GM19467 (cell line): Measurements from ENCODE around the gene TSPAN14.
A peak's percentile ranks its signal among the peaks of the same experiment; 100 is the strongest.
"Not testable (repeated sequence)": the region's sequence is repeated elsewhere in the genome, so short reads cannot be mapped to it uniquely, and the experiment has no call there.

Experiments
- ATAC-seq: cut with Tn5 transposase; IDR thresholded peaks from one replicate; pipeline ENCODE4 v1.9.1; 2021; ENCODE audit warnings: mild to moderate bottlenecking, moderate library complexity; ENCODE audit not compliant: unreplicated experiment

TSPAN14 gene, protein sequence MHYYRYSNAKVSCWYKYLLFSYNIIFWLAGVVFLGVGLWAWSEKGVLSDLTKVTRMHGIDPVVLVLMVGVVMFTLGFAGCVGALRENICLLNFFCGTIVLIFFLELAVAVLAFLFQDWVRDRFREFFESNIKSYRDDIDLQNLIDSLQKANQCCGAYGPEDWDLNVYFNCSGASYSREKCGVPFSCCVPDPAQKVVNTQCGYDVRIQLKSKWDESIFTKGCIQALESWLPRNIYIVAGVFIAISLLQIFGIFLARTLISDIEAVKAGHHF

DNA sequence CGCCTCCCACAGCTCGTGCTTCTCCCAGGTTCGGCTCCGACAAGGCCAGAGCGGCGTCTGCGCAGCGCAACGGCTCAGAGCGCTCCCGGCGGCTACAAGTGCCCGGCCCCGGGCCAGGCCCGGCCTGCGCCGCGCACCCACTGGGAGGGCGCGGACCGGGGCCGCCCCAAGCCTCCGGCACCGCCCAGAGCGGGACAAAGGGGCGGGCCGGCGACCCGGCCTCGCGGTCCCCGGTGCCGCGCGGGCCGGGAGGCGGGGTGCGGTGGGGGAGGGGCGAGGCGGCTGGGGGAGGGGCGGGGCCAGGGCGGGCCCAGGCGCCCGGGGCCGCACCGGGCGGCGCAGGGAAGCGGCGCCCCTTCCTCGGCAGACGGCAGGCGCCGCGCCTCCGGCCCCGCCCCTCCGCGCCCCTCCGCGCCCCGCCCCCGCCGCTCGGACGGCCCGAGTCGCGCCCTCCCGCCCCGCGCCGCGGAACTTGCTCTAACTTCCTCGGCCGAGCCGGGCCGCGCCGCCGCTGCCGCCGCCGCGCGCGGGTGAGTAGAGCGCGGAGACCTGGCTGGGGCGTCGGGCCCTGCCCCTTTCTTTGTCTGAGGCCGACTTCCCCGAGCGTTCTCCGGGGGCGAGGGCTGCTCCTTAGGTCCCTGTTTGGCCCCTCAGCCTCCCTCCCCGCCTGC, at the start of gene TSPAN14:
TSPAN14 (plus strand) TSS at position 469 of the 671 bp plus-strand sequence. CDS start 34,924 bp downstream, outside the sequence.
- ATAC-seq, result peak; percentile 61

DNA sequence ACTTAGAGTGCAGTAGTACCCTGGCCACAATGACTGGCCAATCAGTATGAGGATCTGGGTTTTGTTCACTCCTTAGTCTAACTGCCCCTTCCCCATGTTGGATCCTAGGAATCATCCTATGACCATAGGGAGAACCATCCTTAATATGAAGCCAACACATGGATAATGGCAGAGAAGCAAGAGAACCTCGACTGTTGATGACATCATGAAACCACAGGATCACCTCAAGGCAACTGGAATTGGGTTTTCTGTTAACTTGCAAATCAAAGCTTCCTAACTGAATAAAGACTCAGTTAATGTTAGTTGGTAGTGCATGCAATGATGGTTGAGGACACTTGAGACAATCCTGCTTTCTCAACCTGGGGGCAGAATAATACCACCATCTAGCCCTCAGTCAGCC, 49.1 kb upstream of the TSPAN14 start:
- ATAC-seq, result no peak

DNA sequence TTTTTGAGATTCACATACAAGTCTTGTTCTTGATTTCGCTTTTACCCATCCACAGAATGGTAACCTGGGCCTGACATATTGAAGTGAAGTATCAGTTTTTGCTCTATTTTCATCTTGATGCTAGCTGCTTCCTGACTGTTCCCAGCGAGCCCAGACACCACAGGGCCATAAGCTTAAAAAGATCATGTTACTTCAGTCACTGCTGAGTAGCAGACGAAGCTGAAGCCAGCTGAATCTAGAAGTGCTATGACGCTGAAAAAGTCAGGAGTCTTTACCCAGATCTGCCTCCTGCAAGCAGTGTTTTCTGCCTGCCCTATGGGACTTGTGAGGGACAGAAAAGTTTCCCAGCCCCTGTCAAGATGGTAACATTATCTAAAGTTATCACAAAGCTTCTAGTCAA, 48.5 kb upstream of the TSPAN14 start:
- ATAC-seq, result no peak

DNA sequence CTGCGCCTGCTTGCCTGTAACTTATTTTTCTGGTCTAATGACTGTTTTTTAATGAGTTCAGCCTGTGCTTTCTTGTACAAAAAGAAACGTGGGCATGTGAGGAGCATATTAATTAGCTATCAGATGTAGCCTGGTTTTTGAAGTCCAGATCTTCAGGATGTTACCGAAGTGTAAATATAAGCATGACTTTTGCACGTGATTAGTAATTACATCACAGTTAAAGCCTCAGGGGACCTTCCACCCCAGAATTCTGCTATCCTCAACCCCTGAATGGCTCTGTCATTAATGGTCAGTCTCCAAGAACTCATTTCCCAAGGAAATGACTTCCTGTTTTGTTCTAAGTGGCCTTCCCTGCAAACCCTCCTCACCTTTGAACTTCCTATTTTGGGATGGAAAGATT, 47.9 kb upstream of the TSPAN14 start:
- no peak for ATAC-seq

DNA sequence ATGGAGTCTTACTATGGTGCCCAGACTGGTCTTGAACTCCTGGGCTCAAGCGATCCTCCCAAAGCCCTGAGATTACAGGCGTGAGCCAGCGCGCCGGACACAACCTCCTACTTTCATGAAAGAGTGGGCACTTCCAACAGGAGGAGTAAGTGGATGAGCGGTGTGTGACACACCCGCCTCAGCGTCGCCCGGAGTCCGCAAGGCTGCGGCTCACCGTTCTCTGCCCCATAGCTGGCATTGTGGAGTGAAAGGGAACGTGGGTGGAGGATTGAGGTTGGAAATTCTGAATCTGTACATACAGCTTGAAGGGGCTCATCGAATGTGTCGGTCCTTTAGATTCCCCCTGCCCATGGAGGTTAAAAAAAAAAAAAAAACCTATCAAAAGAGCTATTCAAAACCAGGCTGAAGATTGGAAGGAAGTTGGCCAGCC, 46.3 kb upstream of the TSPAN14 start:
- peak; percentile 19 for ATAC-seq

DNA sequence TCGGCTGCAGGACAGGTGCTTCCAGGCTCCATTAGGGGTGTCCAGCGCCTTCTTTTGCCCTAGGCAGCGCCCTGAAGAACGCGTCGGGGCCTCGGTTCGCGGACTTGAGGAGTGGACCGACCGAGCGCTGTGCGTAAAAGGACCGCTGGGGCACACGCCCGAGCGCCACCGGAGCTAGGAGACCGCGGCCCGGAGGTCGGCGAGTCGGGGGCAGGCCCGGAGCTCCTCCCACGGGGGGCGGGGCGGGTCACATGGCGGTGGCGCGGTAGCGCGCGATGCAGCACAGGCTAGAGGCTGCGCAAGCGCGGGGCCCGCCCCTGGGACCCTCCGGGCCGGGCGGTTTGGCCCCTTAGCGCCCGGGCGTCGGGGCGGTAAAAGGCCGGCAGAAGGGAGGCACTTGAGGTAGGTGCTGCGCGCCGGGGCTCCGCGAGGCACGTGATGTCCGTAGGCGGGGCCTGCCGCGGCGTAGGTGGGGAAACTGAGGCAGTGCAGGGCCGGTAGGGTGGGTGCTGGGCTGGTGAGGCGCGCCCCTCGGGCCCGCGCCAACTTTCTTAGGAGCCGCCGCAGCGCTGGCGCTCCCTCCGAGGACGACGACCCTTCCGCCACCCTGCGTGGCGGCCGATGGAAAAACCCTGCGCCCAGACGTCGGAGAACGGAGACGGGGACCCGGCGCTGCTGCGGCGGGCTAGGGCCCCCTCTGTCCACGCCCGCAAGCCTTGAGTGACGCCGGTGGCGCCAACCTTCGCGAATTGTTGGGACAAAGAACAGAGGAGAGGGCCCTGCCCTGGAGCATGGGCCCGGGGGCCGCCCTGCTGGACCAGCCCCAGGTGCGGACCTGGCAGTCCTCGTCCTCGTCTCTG, 45.6 kb upstream of the TSPAN14 start, which contains the start of gene PRXL2A:
PRXL2A (plus strand) TSS at position 310 of the 860 bp plus-strand sequence. CDS start 11,917 bp downstream, outside the sequence.
- ATAC-seq, result peak; percentile 96

DNA sequence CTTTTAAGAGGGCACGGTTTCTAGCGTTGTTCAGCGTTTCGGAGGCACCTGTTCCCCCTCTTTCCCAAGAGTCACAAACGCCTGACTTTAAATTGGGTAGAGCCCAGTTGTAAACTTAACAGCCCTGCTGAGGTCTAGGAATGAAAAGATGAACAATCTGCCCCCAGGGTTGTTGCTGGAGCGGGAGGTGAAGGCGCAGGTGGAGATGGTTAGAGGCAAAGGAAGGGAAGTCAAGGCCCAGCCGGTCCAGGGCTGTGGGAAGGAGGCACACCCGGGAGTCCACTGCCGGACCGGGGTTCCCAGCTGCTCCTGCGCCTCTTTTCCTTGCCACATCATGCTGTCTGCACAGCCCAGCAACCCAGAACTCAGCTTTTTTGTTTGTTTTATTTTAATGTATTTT, 45.0 kb upstream of the TSPAN14 start:
- no peak for ATAC-seq

DNA sequence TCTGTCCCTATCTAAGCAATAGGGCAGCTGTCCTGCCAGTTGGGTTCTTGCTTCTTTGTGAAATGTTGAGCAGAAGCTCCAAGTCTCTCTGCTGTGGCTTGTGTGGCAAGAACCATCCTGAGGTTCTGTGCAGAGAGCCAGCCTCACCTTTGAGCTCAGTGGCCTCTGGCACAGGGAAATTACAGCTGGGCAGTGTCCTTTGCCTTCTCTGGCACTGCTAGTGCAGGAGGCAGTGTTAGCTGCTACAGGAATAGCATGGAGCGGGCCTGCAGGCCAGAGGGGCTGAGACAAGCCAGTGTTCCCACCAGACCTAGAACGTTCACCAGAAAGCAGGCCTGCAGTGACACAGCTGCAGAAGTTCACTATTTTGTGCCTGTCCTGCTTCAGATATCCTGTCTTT, 44.0 kb upstream of the TSPAN14 start:
- no peak for ATAC-seq

DNA sequence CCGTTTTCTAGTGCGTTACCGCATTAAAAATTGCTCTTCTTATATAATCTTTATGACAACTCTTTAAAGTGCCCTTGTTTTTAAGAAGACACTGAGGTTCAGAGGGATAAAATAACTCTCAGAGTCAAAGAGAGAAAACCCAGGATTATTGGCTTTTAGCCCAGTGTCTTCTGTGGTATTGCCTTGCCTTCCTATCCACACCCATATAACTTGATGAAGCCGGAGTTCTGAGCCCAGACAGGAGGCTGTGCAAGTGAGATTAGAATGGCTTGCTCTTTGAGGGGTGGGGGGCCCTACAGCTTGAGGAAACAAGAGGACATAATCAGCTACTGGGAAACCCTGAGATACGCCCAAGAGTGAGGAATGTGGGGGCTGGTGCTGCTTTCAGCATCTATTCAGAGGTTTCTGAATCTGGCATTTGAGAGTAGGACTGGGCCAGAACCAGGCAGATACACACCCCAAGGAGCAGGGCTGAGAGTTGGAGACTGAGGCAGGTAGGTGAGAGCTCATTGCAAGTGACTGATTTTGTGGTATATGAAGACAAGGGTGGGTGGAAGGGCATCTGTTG, 43.4 kb upstream of the TSPAN14 start:
- no peak for ATAC-seq

DNA sequence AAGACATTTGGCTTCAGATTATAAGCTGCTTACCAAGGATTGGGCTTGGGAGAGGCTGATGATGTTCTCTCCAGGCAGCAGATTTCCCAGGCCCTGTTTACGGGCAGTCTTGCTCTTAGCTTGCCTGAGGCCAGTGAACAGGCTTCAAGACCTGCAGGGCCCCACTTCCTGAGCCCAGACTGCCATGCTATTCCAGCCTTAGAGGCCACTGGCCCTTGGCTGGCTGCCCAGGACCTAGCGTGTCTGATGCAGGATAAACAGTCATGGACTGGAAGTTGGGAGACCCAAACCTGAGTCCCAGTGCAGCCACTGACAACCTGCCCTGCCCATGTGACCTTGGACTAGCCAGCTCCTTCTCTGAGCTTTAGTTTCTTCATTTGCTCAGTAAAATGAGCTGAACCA, 42.8 kb upstream of the TSPAN14 start:
- no peak for ATAC-seq

DNA sequence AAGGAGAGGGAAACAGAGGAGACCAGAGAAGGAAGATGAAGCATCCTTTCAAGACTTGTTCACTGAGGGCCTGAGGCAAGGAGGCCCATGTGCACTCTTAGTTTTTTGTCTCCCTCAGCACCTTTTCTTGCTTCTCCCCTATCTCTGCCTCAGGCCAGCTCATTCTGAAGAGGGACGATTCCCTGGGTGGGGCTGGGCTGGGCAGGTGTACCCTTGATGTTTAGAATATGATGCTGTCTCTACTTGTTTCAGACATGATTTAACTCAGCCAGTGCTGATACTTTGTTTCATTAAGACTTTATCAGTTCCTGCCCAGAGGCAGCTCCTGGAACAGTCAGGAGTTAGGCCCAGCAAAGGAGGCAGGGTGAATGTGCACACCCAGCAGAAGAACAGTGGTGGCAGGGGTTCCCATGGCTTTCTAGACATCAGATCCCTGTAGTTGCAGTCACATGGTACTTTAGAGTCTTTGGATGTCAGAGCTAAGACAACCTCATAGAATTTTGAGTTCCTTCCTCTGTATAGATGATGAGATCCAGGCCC, 42.4 kb upstream of the TSPAN14 start:
- no peak for ATAC-seq

DNA sequence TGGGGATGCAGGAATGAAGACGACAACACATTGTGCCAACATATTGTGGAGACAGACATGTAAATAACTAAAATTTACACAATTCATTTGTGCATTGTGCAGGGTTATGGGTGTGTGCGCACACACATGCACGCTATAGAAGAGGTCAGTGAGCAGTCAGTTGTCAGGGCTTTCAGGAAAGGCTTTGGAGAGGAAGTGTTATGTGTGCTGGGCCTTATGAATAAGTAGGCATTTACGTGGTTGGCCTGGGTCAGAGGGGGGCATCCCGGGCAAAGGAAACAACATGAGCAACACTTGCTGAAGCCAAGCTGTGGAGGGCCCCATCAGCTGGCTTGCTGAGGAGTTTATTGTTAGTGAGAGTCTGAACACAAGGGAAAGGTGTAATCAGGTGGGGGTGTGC, 41.6 kb upstream of the TSPAN14 start:
- no peak for ATAC-seq

DNA sequence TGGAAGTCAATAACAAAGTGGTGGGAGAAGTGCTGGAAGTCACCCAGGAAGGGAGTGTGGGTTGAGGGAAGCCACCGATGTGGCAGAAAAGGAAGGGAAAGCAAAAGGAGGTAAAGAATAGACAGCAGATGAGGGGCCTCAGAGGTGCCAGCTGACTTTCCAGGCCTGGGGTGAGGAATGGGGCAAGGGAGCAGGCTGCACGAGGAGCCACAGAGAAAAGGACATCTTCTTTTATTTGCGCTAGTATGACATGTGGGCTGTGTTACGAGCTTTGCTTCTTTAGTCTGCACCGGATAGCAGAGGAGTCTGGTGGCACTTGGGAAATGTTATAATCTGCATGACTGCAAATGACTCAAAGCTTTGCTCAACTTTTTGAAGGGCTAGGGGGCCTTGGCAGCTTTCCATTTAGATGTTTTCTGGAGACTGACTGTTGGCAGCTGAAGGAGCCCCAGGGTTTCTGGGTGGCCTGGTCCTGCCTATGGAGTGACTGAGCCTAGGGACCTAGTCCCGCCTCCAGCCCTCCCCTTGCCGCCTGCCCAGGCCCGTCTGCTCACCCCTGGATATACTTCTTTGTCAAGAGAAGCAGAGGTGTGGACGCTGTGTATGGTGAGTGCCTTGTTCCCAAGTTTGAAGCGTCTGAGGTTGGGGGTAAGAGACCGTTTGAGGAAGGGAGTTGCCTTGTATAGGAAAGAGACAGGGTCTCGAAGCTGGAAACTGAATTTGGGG, 40.7 kb upstream of the TSPAN14 start:
- ATAC-seq, result no peak

DNA sequence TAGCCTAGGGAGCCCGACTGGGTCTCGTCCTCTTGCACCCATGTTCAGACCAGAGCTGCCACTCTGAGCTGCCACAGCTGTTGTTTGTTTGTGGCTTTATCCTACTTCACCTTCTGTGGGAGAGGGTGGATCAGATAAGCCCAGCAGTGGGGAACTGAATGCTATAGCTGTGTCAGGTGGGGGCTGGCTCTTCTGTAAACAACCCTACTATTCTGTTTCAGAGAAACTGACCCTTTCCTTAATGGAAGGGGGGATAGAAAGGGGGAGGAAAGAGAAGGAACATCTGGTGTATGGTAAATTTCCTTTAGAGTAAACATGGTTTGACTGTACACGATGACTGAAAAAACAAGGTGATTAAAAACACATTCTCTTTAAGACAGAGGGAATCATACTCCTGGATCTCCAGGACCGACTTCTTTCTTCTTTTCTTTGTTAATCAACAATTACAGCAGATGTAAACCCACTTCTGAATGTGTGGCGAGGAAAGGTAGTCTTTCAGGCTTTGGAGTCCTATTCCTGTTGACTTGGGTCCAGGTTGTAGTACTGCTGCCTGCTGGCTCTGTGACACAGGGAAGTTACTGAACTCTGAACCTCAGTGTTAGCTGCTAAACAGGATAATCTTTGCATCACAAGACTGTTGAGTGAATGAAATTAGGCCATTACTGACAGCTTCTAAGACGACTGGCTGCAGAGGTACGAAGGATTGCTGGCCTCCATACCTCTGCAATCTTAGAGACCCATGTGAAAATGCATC, 39.8 kb upstream of the TSPAN14 start:
- ATAC-seq, result no peak

DNA sequence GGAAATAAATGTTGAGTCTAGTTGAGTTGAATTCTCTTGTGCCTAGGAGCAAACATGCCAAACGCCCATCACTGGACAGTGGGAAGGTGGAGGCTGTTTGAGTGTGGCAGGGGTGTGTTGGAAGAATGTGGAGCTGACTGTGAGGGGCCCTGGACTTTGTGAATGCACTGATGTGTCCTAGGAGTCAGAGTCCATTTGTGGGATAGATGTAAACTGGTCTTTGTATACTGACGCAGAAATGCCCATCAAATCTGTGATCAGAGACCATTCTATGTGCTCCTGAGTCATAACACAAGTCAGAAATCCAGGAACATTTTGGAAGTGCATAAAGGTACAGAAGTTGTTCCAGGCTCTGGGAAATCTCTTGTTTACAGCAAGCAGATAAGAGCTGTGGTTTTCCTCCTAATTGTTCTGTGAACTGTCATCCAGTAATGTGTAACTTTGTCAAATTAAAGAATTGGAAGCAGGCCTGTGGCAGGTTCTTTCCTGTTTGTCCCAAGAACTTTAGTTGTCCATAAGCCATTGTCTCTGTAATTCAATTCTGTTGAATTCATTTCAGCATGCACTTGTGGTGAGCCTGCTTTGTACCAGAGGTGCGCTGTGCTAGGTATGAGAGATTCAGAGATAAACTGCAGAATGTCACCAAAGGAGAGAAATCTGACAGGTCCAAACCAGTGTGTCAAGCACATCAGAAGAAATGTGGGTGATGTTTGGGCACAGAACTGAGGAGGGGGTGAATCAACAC, 38.2 kb upstream of the TSPAN14 start:
- no peak for ATAC-seq

DNA sequence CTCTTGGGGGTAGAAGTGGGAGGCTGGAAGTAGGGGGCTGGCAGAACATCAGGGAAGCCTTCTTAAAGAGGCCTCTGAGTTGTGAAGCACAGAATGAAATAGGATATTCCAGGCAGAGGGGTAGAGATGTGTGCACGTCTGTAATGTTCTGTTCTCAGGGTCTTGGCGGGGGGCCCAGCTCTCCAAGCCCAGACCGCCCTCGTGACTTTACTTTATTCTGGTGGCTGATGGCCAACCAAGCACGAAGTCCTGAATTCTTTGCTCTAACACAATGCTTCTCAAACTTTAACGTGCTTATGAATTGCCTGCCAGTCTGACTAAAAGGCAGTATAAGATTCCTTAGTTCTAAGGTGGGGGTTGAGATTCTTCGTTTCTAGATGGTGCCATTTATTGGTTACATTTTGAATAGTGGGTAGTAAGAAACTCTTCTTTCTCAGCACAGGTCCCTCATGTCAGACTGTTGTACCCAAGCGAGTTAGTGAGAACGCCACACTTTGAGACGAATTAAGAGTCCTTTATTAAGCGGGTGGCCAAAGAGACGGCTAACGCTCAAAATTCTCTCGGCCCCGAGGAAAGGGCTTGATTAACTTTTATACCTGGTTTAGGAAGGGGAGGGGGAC, 37.5 kb upstream of the TSPAN14 start:
- ATAC-seq, result no peak

DNA sequence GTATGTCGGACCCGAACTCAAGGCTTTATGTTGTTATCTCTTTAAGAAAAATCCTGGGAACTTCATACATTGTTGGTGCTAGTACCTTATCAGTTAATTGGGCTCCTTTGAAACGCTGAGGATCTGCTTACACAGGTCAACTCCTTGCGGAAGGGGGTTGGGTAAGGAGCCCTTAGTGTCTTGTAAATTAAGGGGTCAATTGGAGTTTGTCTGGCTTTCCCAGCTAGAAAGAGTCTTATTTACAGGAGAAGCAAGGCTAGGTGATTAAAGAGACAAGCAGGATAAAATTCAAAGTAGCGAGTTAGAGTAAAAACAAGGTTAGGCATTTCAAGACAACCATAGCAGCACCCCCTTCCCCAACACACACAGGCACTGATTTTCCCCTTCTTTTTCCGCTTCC, 36.9 kb upstream of the TSPAN14 start:
- not testable (repeated sequence) for ATAC-seq

DNA sequence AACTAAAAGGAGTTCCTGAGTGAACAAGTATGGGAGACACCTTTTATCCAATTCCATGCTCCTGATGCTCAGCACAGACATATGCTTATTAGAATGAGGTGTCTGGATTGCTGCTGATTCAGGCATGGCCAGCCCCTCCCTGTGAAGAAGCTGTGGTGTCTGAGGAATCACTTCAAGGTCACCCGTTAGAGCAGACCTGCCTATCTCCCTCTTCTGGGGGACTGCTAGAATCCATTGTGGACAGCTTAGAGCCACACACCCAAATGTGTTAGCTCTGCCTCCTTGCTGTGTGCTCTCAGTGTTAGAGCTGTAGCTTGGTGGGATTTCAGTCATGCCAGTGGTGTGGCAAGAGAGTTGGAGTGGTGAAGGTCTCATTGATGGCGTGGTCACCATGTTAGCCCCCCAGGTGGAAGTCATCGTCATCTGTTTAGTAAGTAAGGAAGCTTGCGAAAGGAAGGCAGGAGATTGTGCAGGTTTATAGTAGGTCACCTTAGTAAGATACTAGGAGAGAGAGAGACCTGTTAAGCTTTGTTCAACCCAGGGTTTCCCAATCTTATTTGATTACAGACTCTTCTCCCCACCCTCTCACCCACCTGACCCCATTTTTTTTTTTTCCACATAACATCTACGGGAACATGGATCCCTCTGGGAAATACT, 32.9 kb upstream of the TSPAN14 start:
- peak; percentile 27 for ATAC-seq
